Measurements from ENCODE around the gene CERK.

Gene CERK

DNA sequence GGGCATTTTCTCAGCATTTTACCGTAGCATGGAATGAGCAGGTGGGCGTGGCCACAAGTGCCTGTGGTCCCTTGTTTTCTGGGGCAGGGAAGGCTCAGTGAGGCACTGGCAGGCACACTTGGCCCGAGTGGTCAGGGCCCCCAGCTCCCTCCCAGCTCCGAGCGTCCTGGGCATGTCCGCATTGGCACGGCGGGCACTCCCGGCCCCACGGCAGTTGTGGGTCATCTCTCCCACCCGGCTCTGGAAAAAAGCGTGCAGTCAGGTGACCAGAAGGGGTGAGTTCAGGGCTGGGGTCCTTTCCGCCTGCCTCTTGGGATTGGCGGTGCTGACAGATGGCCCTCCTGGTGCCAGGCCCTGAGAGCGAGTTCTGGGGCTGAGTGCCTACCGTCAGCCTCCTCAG, 62.1 kb downstream of the CERK start:
- DNase-seq: no peak

DNA sequence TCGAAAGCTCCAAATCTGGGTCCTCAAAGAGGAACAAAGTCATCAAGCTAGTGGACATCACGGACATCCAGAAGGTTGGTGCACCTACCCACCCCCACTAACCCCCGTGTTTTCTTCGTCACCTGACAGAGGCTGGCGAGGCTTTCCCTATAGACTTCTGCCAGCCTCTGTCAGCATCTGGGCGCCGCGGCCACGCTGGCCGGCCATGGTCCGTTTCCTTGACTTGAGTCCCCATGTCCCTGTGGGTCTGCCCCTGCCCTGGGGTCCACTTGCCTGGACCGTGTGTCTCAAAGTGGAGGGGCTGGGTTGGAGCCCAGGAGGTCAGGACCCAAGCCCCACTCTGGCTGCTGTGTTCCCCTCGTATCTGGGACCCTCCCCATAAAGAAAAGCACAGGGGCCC, 62.6 kb downstream of the CERK start:
- no peak for DNase-seq

DNA sequence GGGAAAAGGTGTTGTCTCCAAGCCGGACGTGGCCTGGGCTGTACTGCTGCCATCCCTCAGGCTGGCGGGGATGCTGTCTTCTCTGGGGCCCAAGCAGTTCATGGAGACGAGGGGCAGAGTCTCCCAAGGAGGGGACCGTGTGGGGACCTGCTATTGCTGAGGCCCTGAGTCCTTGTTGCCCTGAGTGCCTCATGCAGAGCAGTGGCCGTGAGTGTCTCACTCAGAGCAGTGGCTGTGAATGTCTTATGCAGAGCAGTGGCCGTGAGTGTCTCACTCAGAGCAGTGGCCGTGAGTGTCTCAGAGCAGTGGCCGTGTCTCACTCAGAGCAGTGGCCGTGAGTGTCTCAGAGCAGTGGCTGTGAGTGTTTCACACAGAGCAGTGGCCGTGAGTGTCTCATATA, 63.1 kb downstream of the CERK start:
- DNase-seq: no peak

DNA sequence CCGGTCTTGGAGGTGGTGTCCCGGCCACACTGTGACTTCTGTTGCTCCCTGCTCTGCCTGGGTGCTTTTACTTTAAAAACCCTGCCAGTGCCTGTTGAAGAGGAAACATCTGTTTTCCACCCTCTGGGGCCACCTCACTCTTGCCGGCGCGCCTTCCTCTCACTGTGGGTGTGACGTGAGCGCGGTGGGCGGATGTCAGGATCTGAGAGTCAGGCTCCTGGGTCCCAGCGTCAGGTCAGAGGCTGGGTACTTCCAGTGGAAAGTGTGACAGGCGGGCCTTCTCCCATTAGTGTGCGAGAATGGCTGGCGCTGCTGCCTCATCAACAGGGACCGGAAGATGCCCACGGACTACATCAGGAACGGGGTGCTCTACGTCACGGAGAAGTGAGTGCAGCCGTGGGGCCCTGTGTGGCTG, 63.7 kb downstream of the CERK start:
- peak; percentile 56 to 94 for DNase-seq

DNA sequence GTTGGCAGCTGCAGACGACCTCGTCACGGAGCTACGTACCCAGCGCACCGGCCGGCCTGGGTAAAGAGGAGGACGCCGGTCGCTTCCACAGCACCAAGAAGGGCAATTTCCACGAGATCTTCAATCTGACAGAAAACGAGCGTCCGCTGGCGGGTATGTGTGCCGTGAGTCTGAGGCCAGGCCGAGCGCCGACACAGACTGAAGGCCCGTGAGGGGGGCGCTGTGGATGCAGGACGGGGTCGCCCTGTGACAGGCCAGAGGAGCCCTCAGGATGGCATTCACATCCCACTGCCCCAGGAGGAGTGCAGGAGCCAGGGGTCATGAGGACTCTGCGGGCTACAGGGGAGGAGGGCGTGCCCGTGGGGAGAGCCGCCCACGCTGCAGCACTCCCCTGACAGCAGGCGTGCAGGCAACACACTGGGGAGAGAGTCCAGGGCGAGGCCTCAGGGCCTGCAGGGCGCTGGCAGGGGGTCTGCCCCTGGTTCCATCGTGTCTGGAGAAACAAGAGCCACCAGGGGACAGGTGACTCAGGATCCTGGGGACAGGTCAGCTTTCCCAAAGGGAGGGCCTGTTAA, 64.3 kb downstream of the CERK start:
- no peak for DNase-seq

DNA sequence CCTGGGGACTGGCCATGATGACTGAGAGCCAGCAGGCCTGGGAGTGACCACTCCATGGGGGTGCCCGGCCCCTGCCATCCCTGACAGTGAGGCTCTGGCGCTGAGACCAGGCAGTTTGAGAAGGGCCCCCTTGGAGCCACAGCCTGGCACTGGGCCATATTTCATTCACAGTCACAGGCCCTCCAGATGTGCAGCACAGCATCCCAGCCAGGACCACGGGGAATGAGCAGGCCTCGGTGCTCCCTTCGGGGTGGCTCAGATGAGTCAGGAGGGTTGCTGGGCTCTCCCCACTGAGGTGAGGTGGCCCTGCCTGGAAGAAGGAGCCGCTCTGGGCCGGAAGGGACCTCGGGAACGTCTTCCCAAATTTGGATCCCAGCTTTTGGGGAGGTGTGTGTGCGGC, 64.8 kb downstream of the CERK start:
- DNase-seq: no peak

DNA sequence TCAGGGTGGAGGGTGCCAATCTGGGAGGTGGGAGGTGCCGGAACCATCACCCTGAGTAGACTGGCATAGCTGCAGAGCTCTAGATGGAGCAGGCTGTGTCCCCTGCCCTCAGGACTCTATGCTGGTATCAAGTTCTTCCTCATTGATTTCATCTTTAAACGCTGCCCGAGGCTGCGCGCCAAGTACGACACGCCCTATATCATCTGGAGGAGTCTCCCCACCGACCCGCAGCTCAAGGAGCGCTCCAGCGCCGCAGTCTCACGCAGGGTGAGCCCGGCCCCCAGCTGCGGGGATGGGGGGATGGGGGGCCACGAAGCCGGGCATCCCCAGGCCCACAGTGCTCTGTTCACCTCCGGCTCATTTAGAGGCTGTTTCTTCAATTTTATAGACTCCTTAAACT, 65.3 kb downstream of the CERK start:
- no peak for DNase-seq

DNA sequence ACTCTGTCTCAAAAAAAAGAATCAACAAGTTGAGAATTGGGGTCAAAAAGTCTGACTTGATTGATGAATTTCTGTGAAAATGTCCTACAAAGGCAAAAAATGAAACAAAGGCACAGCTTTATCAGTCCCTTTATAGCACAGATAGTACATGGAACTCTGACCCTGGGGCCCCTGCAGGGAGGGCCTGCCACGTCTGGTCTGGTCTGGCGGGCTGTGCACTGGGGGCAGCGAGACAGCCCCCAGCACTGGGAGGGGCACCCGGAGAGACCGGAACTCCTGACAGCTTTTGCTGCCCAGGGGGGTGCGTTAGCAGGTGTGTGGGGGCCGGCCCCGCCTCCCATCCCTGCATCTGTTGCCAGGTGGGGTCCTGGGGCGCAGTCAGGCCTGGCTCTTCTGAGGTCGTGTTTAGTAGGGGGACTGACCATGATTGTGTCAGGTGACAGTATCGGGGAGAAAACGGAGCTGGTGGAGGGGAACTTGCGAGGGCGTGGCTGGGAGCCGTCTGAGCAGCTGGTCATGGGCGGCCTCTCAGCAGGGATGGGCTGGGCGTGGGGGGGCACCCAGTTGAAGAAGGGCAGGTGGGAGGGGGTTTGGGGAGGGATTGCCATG, 66.1 kb downstream of the CERK start:
- DNase-seq: no peak

DNA sequence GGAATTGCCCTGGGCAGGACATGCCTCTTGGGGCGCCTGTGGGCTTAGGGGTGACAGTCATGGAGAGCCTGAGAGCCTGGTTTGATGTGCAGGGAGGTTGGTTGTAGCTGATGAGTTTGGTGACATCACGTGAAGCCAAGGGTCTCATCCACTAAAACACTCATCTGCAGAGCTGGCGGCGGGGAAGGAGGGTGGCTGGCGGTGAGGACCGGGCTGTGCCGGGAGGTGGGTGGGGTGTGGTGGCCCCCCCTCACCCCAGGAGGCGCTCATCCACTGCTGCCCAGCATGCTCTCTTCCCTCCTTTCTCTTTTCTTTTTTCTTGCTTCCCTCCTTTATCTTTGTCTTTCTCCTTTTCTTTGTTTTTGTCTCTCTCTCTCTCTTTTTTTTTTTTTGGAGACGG, 68.9 kb downstream of the CERK start:
- DNase-seq: no peak

DNA sequence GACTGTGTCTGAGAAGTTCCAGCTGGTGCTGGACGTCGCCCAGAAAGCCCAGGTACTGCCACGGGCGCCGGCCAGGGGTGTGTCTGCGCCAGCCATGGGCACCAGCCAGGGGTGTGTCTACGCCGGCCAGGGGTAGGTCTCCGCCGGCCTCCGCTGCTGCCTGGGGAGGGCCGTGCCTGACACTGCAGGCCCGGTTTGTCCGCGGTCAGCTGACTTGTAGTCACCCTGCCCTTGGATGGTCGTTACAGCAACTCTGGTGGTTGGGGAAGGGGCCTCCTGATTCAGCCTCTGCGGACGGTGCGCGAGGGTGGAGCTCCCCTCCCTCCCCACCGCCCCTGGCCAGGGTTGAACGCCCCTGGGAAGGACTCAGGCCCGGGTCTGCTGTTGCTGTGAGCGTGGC, 69.9 kb downstream of the CERK start:
- no peak for DNase-seq

DNA sequence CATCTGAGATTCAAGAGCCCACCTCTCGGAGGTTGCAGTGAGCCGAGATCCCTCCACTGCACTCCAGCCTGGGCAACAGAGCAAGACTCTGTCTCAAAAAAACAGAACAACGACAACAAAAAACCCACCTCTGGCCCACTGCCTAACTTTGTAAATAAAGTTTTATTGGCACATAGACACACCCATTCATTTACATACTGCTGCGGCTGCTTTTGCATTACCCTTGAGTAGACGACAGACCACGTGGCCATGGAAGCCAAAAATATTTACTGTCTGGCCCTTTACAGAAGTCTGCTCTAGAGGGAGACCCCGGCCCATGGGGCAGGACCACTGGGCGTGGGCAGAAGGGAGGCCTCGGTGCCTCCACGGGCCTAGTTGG, 70.8 kb downstream of the CERK start:
- no peak for DNase-seq

DNA sequence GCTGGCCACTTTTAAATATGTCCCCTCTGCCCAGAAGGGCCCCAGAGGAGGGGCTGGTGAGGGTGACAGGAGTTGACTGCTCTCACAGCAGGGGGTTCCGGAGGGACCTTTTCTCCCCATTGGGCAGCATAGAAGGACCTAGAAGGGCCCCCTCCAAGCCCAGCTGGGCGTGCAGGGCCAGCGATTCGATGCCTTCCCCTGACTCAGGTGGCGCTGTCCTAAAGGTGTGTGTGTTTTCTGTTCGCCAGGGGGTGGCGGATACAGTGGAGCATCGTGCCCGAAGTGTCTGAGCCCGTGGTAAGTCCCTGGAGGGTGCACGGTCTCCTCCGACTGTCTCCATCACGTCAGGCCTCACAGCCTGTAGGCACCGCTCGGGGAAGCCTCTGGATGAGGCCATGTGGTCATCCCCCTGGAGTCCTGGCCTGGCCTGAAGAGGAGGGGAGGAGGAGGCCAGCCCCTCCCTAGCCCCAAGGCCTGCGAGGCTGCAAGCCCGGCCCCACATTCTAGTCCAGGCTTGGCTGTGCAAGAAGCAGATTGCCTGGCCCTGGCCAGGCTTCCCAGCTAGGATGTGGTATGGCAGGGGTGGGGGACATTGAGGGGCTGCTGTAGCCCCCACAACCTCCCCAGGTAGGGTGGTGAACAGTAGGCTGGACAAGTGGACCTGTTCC, 71.3 kb downstream of the CERK start:
- DNase-seq: no peak

DNA sequence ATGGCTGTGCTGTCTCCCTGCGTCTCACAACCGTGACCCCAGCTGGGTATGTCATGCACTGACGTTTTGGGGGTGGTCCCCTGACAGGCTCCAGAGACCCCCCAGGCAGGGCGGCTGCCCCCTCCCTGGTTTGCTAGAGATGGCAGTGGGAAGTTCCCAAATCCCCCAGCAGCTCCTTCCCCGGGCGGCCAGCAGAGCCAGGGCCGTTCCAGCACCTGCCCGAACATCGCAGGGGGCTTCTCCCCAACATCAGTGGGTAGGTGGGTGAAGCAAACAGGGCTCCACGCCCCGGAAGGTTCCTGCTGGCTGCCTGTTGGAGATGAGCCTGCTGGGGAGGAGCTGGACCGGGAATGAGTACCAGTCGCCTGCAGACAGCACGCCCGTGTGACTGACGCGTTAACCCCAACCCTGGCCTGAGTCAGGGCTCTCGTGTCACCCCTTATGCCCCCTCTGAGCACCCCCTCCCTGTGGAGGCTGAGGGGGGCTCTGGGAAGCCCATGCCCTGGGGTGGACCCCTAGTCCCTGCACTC, 72.2 kb downstream of the CERK start:
- DNase-seq: no peak

DNA sequence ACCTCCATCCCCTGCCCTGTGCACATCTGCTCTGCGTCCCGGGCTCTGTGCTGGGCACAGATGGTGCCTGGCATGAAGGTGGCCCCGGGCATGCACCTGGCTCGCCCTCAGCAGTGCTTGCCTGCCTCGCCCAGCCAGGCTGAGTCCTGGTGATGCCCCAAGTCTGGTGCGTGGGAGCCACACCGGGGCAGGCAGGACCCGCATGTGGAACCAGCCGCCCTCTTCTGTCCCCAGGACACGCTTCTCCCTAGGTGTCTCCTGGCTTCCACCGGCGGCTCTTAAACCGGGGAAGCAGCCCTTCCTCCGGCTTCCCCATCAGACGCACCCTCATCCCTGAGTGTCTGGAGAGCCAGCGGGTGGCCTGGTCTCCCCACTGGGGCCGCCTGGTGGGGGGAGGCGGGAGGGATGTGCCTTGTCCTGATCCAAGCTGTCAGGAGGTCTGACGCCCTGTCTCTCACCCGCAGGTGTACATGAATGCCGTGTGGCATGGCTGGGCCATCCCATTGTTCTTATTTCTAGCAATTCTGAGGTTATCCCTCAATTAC, 72.8 kb downstream of the CERK start:
- DNase-seq: no peak

DNA sequence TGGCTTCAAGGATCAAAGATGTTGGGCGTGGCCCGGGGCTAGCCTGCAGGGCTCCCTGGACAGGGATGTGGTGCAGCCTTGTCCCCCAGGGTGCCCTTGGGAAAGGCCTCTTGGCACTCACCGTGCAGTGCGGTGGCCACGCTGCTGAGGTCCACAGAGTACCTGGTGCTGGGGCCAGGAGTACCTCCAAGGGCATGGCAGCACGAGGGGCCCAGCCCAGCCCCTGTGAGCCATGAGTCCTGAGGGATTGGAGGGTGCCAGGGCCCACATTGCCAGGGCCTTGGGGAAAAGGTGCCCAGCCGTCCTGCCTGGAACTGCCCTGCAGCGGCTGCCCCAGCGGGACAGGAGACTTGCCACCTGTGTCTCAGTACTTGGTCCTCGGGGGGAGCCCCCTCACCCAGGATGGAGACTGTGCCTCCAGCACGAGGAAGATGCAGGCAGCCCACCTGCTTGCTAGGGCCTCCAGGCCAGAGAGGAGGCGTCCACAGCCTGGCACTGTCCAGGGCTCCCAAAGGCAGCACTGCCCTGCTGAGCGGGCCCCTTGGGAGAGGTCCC, 73.7 kb downstream of the CERK start:
- DNase-seq: no peak

DNA sequence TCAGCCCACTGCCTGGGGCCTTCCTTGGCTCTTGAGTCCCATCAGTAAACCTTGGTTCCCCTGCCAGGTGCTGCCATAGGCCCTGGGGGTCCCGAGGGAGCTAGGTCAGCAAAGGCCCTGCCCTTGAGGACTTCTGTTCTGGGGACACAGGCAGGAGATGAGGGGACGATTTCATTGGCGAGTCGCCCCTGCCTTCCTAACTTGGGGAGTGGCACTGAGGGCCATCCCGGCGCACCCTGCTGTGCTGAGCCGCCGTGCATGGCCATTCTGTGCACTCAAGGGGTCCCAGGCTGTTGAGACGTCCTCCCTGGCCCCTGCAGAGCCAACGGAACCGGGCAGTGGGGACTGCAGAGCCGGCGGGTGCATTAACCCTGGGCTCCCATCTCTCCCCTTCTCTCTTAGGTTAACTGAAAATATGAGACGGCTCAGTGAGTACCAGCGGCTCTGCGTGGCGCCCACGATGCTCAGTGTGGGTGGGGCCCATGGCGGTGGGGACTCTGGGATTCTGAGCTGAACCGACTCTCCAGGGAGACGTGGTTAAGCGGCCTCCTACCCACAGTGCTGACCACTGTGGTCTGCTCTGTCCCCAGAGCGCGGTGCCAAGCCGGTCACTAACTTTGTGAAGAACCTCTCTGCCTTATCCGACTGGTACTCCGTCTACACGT, 74.5 kb downstream of the CERK start:
- no peak for DNase-seq

DNA sequence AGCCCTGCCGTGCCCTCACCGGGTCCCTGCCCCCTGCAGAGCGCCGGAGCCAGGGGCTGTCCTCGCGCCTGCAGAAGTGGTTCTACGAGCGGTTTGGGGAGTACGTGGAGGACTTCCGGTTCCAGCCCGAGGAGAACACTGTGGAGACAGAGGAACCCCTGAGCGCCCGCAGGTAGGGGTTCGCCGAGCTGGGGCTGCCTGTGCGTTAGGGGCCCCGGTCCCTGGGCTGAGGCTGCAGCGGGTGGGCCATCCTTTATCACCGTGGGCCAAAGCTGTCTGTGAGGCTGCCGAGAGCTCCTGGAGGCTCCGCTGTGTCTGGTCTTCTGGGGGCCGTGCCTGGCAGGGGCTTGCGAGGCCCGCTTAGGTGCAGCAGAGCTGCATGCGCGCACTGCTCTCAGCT, 75.1 kb downstream of the CERK start:
- no peak for DNase-seq

DNA sequence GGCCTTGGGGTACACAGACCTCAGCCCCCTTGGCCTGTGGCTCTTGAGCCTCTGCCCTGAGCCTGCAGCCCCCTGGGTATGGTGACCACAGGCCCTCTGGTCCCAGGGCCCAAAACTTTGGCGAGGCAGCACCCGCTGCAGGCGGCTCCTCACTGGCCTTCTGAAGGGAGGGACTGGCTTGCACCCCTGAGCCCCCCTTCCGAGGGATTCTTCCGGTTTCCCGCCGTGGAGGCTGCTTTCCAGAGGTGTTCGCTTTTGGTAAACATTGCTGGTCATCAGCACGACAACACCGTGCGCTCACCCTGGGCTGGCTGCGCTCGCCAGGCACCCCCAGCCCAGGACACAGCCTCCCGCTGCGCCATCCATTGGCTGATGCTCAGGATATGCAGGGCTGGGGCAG, 75.8 kb downstream of the CERK start:
- DNase-seq: no peak

DNA sequence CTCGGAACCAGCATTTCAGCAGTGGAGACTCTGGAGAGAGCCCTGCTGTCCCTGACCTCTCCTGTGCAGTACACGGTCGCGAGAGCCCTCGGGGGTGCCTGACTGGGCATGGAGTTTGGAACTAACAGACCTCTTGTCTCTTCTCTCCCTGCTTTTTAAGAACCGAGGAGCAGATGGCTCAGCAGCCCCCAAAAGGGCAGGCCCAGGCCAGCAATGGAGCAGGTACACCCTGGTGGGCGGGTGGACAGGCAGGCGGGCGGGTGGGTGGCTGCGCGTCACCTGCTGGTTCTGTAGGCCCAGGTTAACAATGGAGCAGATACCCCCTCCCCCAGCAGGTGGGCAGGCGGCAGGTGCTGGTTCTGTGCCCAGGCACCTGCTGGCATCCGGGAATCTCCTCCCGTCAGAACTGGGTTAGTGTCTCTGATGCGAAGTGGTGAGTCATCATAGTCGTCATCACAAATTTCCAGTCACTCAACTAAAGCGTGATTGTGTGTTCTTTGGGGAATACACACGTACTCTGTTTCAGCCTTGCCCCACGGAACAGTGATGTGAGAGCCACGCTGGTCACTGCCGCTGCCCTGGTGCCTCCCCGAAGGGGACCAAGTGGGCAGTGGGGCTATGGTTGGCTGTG, 76.7 kb downstream of the CERK start:
- no peak for DNase-seq

DNA sequence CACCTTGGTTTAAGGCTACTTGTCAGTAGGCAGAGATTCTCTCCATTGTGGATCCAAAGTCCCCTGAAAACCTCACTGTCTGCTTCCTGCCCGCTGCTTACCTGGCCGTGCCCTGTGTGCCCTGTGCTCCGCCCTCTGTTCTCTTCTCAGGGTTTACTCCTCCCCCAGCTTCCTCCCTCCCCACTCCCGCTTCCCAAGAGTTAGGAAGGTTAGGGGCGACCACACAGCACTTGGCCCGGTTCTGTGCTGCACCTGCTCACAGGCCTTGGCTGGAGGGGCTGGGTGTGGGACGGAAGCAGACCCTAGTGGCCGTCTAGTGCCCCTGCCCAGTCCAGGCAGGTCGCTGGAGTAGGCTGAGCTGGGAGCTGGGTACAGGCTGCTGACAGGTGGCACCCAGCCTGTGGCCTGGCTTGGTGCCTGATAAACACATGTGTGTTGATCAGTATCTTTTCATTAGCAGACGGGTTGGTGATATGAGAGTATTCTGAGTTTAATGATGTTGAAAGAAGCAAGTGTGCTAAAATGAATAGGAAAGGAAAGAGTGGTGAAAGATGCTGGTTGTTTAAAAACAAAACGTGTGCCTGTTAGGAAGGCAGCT, 77.3 kb downstream of the CERK start:
- no peak for DNase-seq

DNA sequence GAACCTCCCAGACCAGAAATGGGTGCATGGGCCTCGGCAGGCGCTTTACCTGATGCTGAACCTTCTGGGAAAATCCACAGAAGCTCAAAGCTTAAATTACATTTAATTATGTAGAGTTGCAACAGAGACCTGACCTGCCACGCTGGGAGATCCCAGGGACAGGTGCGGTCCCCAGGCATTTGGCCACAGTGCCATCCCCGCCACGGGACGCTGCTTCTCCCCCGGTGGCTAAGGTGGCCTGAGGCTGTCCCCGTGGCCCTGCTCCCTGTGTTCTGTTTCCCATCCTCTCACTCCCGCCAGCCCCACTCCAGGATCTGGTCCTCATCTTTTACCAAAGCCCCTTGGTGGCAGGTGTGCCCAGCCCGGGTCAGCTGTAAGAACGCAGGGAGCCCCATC, 78.3 kb downstream of the CERK start:
- DNase-seq: no peak

DNA sequence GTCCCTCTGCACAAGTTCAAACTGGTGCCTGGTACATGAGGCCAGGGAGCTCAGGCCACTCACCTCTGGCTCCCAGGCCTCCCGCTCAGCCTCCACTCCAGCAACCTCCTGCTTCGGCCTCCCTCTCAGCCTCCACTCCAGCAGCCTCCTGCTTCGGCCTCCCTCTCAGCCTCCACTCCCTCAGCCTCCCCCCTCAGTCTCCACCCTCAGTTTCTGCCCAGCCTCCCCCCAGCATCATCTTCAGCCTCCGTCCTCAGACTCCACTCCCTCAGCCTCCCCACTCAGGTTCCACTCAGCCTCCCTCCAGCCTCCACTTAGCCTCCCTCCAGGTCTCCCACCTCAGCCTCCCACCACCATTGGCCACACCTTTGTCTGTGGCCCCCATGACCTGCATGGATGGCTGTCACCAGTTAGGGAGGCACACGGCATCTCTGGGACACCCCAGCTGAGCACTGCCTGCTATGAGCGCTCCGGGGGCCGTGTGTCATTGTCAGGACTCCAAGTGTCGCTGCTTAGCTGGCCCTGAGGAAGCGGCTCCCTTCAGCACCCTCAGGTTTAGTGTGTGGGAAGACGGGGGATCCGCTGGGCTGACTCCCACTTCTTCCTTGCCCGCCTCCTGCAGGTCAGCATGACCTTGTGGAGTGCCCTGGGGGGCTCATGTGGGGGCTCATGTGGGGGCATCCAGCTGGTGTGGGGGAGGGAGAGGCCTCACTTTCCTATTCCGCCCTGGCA, 78.8 kb downstream of the CERK start:
- DNase-seq: no peak

All from bone marrow (tissue), 2 donors.